NT2/D1 (cell line): ENCODE measurements around the gene LLGL1.

ENCODE experiments used
- DNase-seq: peaks from one replicate; pipeline ENCODE4 v3.0.0-alpha.2; 2011; ENCODE audit warnings: low read depth, low spot score
- H3K27me3 ChIP-seq: 2 replicates; pipeline ENCODE4 v1.6.0; 2011; ENCODE audit warnings: mild to moderate bottlenecking; ENCODE audit not compliant: insufficient read length, insufficient read depth
- H3K36me3 ChIP-seq: 2 replicates; pipeline ENCODE4 v1.6.1; 2011; ENCODE audit warnings: mild to moderate bottlenecking, low read length, mixed read lengths; ENCODE audit not compliant: insufficient read depth, insufficient read length
- H3K4me1 ChIP-seq: 2 replicates; pipeline ENCODE4 v1.5.1; 2011; ENCODE audit not compliant: insufficient read depth, insufficient read length
- H3K4me3 ChIP-seq: 2 replicates; pipeline ENCODE4 v1.5.1; 2011; ENCODE audit warnings: low read depth; ENCODE audit not compliant: insufficient read length
- H3K9ac ChIP-seq: 2 replicates; pipeline ENCODE4 v1.6.0; 2011; ENCODE audit warnings: low read depth; ENCODE audit not compliant: insufficient read length
- H3K9me3 ChIP-seq: 2 replicates; pipeline ENCODE4 v1.5.1; 2011; ENCODE audit warnings: mild to moderate bottlenecking, low read length; ENCODE audit not compliant: insufficient read depth
- SUZ12 ChIP-seq: IDR thresholded peaks from 2 replicates; pipeline ENCODE4 v1.6.1; 2011; ENCODE audit not compliant: insufficient read length, insufficient read depth; ENCODE audit errors: extremely low read depth
- YY1 ChIP-seq: IDR thresholded peaks from 2 replicates; pipeline ENCODE4 v1.6.1; 2011; ENCODE audit not compliant: insufficient read length, insufficient read depth
- ZNF274 ChIP-seq: IDR thresholded peaks from 2 replicates; pipeline ENCODE4 v1.6.1; 2011; ENCODE audit warnings: mild to moderate bottlenecking, low read depth, low read length

Gene LLGL1

DNA sequence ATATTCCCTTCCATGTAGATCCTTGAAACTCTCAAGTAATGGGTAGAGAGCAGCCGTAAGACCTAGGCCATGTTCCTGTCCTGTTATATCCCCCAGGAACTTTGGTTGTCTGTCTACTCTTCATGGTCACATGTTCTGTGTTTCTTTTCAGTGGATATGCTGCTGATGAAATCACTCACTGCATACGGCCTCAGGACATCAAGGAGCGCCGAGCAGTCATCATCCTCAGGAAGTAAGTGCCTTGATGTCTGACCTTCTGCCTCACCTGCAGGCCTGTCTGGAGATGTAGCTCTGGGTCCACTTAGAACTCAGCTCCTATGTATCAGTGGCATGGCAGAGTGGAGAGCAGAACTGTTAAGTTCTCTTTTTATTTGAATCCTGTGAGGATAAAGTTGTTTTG is 30.6 kb upstream of the LLGL1 start:
- H3K36me3 ChIP-seq: peaks cover 79% of the 10 kb centered on the region
- peaks cover 2% of the 10 kb centered on the region for H3K4me1 ChIP-seq
- no peak for DNase-seq
- no peak overlapping the region for H3K4me3 ChIP-seq
- no peak overlapping the region for H3K9ac ChIP-seq
- no peaks in the 10 kb centered on the region for H3K27me3 ChIP-seq
- no peaks in the 10 kb centered on the region for H3K9me3 ChIP-seq
- TF ChIP-seq YY1 (no peak), SUZ12 (no peak), ZNF274 (no peak)

DNA sequence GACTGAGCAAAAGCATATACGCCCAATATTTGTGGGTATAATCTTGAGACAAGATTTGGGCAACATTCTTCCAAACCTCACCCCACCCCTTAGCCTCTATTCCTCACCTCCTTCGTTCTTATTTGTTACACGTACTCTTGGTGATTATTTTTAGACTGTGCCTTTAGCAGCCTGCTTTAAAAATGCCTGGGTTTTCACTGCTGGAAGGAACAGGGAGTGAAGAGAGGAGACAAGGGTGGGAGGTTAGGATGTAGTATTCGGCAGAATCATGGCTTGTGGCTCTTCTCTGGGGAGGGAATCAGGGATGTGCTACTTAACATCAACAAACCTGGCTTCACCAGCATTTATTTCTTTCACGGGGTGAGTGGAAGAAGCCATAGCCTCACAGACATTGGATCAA is 30.2 kb upstream of the LLGL1 start:
- Histone ChIP-seq H3K36me3 (peaks cover 76% of the 10 kb centered on the region), H3K9ac (no peak overlapping the region)

DNA sequence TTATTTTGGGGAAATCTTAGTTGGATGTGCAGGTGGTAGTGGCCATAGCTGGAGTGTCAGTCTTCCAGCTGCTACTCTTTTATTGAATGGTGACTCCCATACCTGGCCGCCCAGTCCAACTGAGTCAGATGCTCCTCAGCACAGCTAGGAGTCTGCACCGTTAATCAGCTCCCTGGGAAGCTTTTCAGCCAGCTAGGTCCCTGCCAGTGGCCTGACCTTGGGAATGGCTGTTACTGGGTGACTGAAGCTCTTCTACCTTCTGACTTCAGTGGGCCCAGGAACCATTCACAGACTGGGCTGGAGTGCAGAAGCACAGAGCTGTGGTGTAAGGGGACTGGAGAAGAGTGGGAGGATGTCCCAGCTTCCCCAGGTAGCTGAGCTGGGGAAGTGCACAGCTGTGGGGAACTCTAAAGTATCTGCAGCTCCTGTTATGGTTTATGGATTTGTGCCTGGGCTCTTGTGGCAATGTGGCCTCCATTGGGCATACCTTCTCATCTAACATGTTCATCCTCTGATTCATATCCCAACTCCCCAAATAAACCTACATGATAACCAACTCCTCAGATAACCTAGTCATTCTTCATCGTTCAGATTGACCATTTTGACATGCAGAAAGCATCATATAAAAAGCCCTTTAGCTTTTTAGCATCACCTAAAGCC is 27.8 kb upstream of the LLGL1 start:
- no peaks in the 10 kb centered on the region for H3K27me3 ChIP-seq
- no peak for TF ChIP-seq YY1
- H3K9ac ChIP-seq: no peak overlapping the region
- H3K4me1 ChIP-seq: peaks cover 4% of the 10 kb centered on the region
- H3K9me3 ChIP-seq: no peaks in the 10 kb centered on the region
- H3K36me3 ChIP-seq: peaks cover 74% of the 10 kb centered on the region
- DNase-seq: no peak
- H3K4me3 ChIP-seq: no peak overlapping the region

More for the DNA sequence above, 30.2 kb upstream of the LLGL1 start:
- Histone ChIP-seq H3K9me3 (no peaks in the 10 kb centered on the region), H3K4me3 (no peak overlapping the region), H3K4me1 (peaks cover 2% of the 10 kb centered on the region), H3K27me3 (no peaks in the 10 kb centered on the region)
- no peak for DNase-seq
- TF ChIP-seq SUZ12: no peak
- TF ChIP-seq ZNF274: no peak
- TF ChIP-seq YY1: no peak

DNA sequence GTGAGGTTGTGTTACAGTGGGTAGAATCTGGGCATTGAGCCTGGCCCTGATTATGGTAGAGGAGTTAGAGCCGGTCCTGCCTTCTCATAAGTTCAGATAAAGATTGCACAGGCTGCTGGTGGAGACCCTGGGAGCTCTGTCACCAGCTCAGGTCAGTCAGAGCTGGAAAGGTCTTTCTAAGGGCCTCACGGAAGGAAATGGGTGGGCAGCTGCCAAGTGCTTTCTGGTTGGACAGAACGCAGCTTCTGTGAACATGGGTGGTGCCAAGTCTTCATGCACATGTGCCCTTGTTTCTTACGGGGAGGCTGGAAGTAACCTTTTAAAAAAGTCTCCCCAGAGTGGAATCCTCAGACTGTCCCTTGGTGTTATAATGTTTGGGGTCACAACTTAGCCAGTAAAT is 26.9 kb upstream of the LLGL1 start:
- Histone ChIP-seq H3K4me1 (peaks cover 7% of the 10 kb centered on the region), H3K9me3 (no peaks in the 10 kb centered on the region), H3K36me3 (peaks cover 75% of the 10 kb centered on the region), H3K27me3 (no peaks in the 10 kb centered on the region), H3K4me3 (no peak overlapping the region), H3K9ac (no peak overlapping the region)
- no peak for DNase-seq
- no peak for TF ChIP-seq ZNF274
- TF ChIP-seq YY1: no peak
- no peak for TF ChIP-seq SUZ12

DNA sequence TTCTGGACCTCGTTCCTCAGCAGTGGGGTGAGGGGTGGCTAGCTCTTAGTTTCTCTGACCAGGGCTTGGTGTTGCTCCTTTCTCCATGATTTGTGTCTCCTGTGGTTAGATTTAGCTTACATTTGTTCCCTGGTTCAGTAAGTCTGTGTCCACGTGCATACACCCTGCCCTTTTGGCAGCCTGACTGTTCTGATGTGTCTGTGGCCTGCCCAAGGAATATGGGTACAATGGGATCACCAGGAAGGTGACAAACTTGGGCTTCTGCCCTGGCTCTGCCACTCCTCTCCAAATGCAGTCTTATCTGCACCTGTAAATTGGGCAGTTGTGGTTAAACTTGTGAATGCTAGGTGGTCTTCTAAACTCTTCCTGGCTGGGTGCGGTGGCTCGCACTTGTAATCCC is 24.3 kb upstream of the LLGL1 start:
- no peak for TF ChIP-seq SUZ12
- no peak for TF ChIP-seq YY1
- no peak for TF ChIP-seq ZNF274
- Histone ChIP-seq H3K4me1 (peaks cover 8% of the 10 kb centered on the region), H3K9ac (no peak overlapping the region), H3K36me3 (peaks cover 75% of the 10 kb centered on the region), H3K27me3 (no peaks in the 10 kb centered on the region), H3K9me3 (no peaks in the 10 kb centered on the region), H3K4me3 (no peak overlapping the region)
- no peak for DNase-seq

DNA sequence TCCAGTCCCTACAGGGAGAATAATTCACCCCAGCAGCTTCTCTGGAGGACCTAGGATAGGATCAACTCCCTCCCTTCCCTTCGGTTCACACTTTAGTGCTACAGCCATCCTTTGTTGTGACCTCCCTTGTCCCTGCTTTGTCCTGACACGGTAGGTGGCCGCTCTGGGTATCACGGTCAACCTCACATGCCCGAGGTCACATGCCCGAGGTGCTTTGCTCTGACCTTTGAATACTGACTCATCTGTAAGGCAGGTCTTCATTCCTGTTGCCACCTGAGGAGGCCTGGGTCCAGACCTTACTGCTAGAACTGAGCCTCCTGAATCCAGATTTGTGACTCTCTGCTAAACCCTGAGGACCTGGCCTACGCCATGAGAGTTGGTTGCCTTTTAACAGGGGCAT is 22.1 kb upstream of the LLGL1 start:
- no peak for DNase-seq
- Histone ChIP-seq H3K36me3 (peaks cover 72% of the 10 kb centered on the region), H3K4me1 (peaks cover 8% of the 10 kb centered on the region), H3K9me3 (no peaks in the 10 kb centered on the region), H3K4me3 (no peak overlapping the region), H3K27me3 (no peaks in the 10 kb centered on the region), H3K9ac (no peak overlapping the region)
- no peak for TF ChIP-seq YY1
- no peak for TF ChIP-seq SUZ12
- no peak for TF ChIP-seq ZNF274

DNA sequence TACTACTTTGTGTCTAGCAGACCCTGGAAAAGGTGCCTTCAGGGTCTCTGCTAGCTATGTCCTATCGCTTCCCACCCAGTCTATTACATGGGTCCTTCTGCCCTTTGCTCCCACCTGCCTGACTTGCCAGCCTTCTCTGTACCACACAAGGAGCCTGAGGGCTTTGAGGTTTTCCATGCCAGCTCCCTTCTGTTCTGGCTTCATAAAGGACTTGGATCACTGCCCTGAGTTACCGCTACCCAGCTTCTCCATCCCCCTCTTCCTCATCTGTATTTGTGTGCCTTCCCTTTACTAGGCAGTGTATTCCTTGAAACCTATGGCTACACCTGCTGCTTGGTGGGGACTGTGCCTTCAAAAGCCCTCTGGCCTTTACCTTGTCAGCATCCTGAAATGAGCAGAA is 19.6 kb upstream of the LLGL1 start:
- no peak overlapping the region for H3K9ac ChIP-seq
- no peak for DNase-seq
- TF ChIP-seq ZNF274 (no peak), YY1 (no peak), SUZ12 (no peak)

More for the DNA sequence above, 19.6 kb upstream of the LLGL1 start:
- Histone ChIP-seq H3K9me3 (no peaks in the 10 kb centered on the region), H3K36me3 (peaks cover 77% of the 10 kb centered on the region), H3K4me3 (no peak overlapping the region), H3K4me1 (peaks cover 8% of the 10 kb centered on the region), H3K27me3 (no peaks in the 10 kb centered on the region)
